Endothelial cell of umbilical vein (primary cell): ENCODE results near the gene SNX25. TPM values are rescaled to one million over a fixed set of nuclear protein-coding genes. Genes with fewer than 3 reads are reported as not detected.

Source experiments
- BruUV-seq: library from RNA; stranded (reverse); fragments of 400-500 nt; replicated peaks from 2 replicates; lab custom pipeline; 2021; lab: Mats Ljungman, UMichigan
- CTCF ChIA-PET: fragments of 300-600, 350-600 bp; sonication (Branson Sonifier 250); formaldehyde crosslinking; loops from one replicate; lab custom pipeline; 2021; ENCODE audit warnings: antibody characterized with exemption, inconsistent platforms; lab: Charles Lee
- POLR2A ChIA-PET: fragments of 300-600, 350-600 bp; sonication (Branson Sonifier 250); formaldehyde crosslinking; loops from one replicate; lab custom pipeline; 2021; ENCODE audit warnings: antibody characterized with exemption, inconsistent platforms; lab: Charles Lee
- DNase-seq: peaks from one replicate; pipeline ENCODE4 v3.0.0-alpha.2; 2011; ENCODE audit warnings: low read depth, low spot score
- FAIRE-seq: peaks from 2 replicates; lab custom pipeline; 2011; peaks lifted over from hg19 to GRCh38; lab: Jason Lieb, UNC
- H2AFZ ChIP-seq: 2 replicates; pipeline ENCODE4 v1.6.0; 2012; ENCODE audit warnings: low read depth, low read length, control low read depth, inconsistent platforms
- H3K27ac ChIP-seq: 2 replicates; pipeline ENCODE4 v1.5.1; 2011; ENCODE audit warnings: low read depth, mild to moderate bottlenecking, control low read depth, low read length, moderate library complexity; ENCODE audit not compliant: insufficient read depth
- H3K27me3 ChIP-seq, 2 experiments: 2 replicates each; pipeline versions ENCODE4 v1.6.0 to v1.6.1; 2011; ENCODE audit warnings: low read length in 2 of 2, mixed read lengths in 1 of 2; ENCODE audit not compliant: control insufficient read depth in 2 of 2, insufficient read depth in 2 of 2
- H3K36me3 ChIP-seq, 2 experiments: 2 replicates in 1 of 2; 3 replicates in 1 of 2; pipeline ENCODE4 v1.5.1; 2011; ENCODE audit warnings: low read length in 2 of 2, mild to moderate bottlenecking in 1 of 2, moderate library complexity in 1 of 2; ENCODE audit not compliant: control insufficient read depth in 2 of 2, insufficient read depth in 2 of 2; ENCODE audit errors: extremely low read depth in 1 of 2
- H3K4me1 ChIP-seq: 3 replicates; pipeline ENCODE4 v1.5.1; 2011; ENCODE audit warnings: mild to moderate bottlenecking, low read length; ENCODE audit not compliant: control insufficient read depth, insufficient read depth; ENCODE audit errors: extremely low read depth
- H3K4me2 ChIP-seq: 2 replicates; pipeline ENCODE4 v1.6.1; 2011; ENCODE audit warnings: low read length, control low read depth, mixed read lengths; ENCODE audit not compliant: insufficient read depth
- H3K4me3 ChIP-seq, 3 experiments: fragments of 200-600 bp in 1 of 3; sonication (generic), shearing (Covaris generic) in 1 of 3; replicated peaks in 1 of 3; 2 replicates each; pipeline ENCODE4 v1.5.1; 2011 to 2016; ENCODE audit warnings: control low read depth in 3 of 3, low read length in 3 of 3, mild to moderate bottlenecking in 2 of 3, inconsistent platforms in 1 of 3, low read depth in 1 of 3, moderate library complexity in 1 of 3; ENCODE audit not compliant: insufficient read depth in 1 of 3
- H3K79me2 ChIP-seq: 2 replicates; pipeline ENCODE4 v1.6.0; 2012; ENCODE audit warnings: low read length, inconsistent platforms; ENCODE audit not compliant: control insufficient read depth, insufficient read depth
- H3K9ac ChIP-seq: replicated peaks from 2 replicates; pipeline ENCODE3; 2011; ENCODE audit warnings: low read length, control low read depth; ENCODE audit not compliant: insufficient read depth; ENCODE audit errors: extremely low read depth
- H3K9me1 ChIP-seq: replicated peaks from 3 replicates; pipeline ENCODE4 v1.6.0; 2011; ENCODE audit warnings: mild to moderate bottlenecking, low read length; ENCODE audit not compliant: control insufficient read depth, insufficient read depth; ENCODE audit errors: extremely low read depth
- H3K9me3 ChIP-seq: replicated peaks from 2 replicates; pipeline ENCODE4 v1.5.1; 2012; ENCODE audit warnings: low read length, inconsistent platforms; ENCODE audit not compliant: control insufficient read depth, insufficient read depth
- H4K20me1 ChIP-seq: replicated peaks from 2 replicates; pipeline ENCODE3; 2011; ENCODE audit warnings: mild to moderate bottlenecking, low read length; ENCODE audit not compliant: control insufficient read depth, insufficient read depth; ENCODE audit errors: extremely low read depth
- CTCF ChIP-seq, 2 donors: IDR thresholded peaks; 1 replicate in 1 of 2; 2 replicates in 1 of 2; pipeline ENCODE4 v1.5.1; 2011; ENCODE audit warnings: low read length in 2 of 2, mild to moderate bottlenecking in 2 of 2, moderate library complexity in 2 of 2, control low read depth in 1 of 2, inconsistent platforms in 1 of 2, low read depth in 1 of 2; ENCODE audit not compliant: insufficient read depth in 1 of 2; ENCODE audit errors: extremely low read depth in 1 of 2
- EZH2 ChIP-seq: IDR thresholded peaks from 2 replicates; pipeline ENCODE4 v1.6.1; 2012; ENCODE audit warnings: borderline replicate concordance, low read depth, mild to moderate bottlenecking, moderate library complexity, low read length, inconsistent platforms; ENCODE audit not compliant: severe bottlenecking
- GATA2 ChIP-seq: IDR thresholded peaks from 2 replicates; pipeline ENCODE4 v1.7.0; 2011; ENCODE audit warnings: low read depth, mild to moderate bottlenecking, moderate library complexity, mixed read lengths, low read length; ENCODE audit not compliant: insufficient read length, insufficient read depth
- MYC ChIP-seq: IDR thresholded peaks from one replicate; pipeline ENCODE4 v1.6.1; 2011; ENCODE audit warnings: mild to moderate bottlenecking, low read depth, low read length
- POLR2AphosphoS5 ChIP-seq: IDR thresholded peaks from 2 replicates; pipeline ENCODE4 v1.6.1; 2012; ENCODE audit warnings: low read depth, mild to moderate bottlenecking, control low read depth, low read length, moderate library complexity; ENCODE audit not compliant: insufficient read depth
- dilution Hi-C: fragments of 300-500 bp; cut with MboI; formaldehyde crosslinking; loops from one replicate; pipeline ENCODE4 v1.15.0; 2019; ENCODE audit warnings: low sequenced_read_pairs; ENCODE audit not compliant: extremely low pct_ligation_motif_present
- intact Hi-C: fragments of 100-400 bp; cut with micrococcal nuclease; formaldehyde crosslinking; loops from one replicate; pipeline ENCODE4 v1.10.0; 2022
- polyA plus RNA-seq, 4 experiments: library from polyadenylated mRNA; depleted of rRNA in 3 of 4; stranded (reverse) in 3 of 4; unstranded in 1 of 4; fragments of >200 nt; gene quantifications; 2 replicates each; pipeline versions ENCODE4 v1.2.1 to v1.2.3, GENCODE V29; 2011 to 2012; ENCODE audit warnings: missing spikeins in 1 of 4
- total RNA-seq: library from RNA; stranded (reverse); gene quantifications from 2 replicates; pipeline ENCODE4 v1.2.3, GENCODE V29; 2021

The SNX25 gene
- total and polyA plus RNA-seq, 2 donors (not counting 3 experiments of a cell fraction or from before 2014, with no cell fraction given) = 6.6 to 16.1 TPM

DNA sequence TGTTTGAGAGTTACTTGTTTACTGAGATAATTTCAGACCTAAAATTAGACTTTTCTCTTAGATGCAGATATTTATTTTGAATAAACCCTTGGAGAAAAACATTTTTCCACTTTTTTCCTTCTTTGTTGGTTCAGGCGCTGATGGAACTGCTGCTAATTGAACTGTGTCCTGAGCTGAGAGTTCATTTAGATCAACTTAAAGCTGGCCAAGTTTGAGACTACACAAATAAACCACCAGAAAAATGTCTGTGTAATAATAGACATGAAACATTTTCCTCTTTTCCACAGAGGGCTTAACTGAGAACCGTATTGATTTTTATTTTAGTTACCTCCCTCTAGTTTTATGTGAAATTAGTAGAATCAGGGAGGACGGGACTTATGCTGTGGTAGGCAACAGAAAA, 153.9 kb downstream of the SNX25 start:
- ChIA-PET POLR2A (no interaction called here), CTCF (no interaction called here)
- no peak overlapping the region for H2AFZ ChIP-seq
- no TSS peak for BruUV-seq
- no peaks in the 10 kb centered on the region for H3K27me3 ChIP-seq
- intact Hi-C loops (no loop called here), dilution Hi-C loops (no loop called here)
- H3K9me1 ChIP-seq = no peaks in the 10 kb centered on the region
- no peaks in the 10 kb centered on the region for H4K20me1 ChIP-seq
- H3K9me3 ChIP-seq = no peaks in the 10 kb centered on the region
- H3K9ac ChIP-seq = no peak overlapping the region
- no peaks in the 10 kb centered on the region for H3K36me3 ChIP-seq
- no peak overlapping the region for H3K27ac ChIP-seq
- TF ChIP-seq POLR2AphosphoS5 (no peak), CTCF (IDR thresholded peaks at IDR 0.05; ENCODE audit: extremely low read depth in 1 of 2, insufficient read depth in 1 of 2, low read depth in 1 of 2, low read length in 2 of 2) (no peak), MYC (no peak), EZH2 (no peak)
- no peak overlapping the region for H3K4me3 ChIP-seq
- H3K79me2 ChIP-seq = no peaks in the 10 kb centered on the region
- peaks cover 19% of the 10 kb centered on the region for H3K4me1 ChIP-seq
- H3K4me2 ChIP-seq = no peak overlapping the region
- DNase-seq (no peak), FAIRE-seq (no peak)

- ChIA-PET CTCF (interaction anchor here (1.3 to 1.5 kb wide), 3 partner anchors 9 to 35 kb away, joined by 3 to 6 read pairs (median 3); no protein-coding TSS in a partner anchor), POLR2A (no interaction called here)
- Histone ChIP-seq H4K20me1 (no peaks in the 10 kb centered on the region), H2AFZ (no peak overlapping the region), H3K27me3 (no peaks in the 10 kb centered on the region), H3K9me3 (no peaks in the 10 kb centered on the region), H3K9me1 (no peaks in the 10 kb centered on the region), H3K27ac (no peak overlapping the region), H3K79me2 (no peaks in the 10 kb centered on the region), H3K4me3 (no peak overlapping the region), H3K4me2 (no peak overlapping the region), H3K36me3 (no peaks in the 10 kb centered on the region), H3K4me1 (peaks cover 3% of the 10 kb centered on the region), H3K9ac (no peak overlapping the region)
- dilution Hi-C loops = no loop called here
- TF ChIP-seq GATA2 (no peak), EZH2 (no peak), POLR2AphosphoS5 (no peak)
- FAIRE-seq (no peak), DNase-seq (no peak)
- intact Hi-C loops = no loop called here
- no TSS peak for BruUV-seq
Measured at GRCh38 chr4:185364886-185365285, 155.5 kb downstream of the SNX25 start.
